ENCODE measurements around the gene ANO7. TPM values are rescaled to one million over a fixed set of nuclear protein-coding genes. Genes with fewer than 3 reads are reported as not detected.
A peak's percentile ranks its signal among the peaks of the same experiment; 100 is the strongest.

Gene ANO7
- polyA plus RNA-seq, 5 donors, result 1.7 to 2.7 (median 2.3) TPM

- no peak for DNase-seq
Observed at GRCh38 chr2:241157841-241158545, 30.5 kb upstream of the ANO7 start.

DNA sequence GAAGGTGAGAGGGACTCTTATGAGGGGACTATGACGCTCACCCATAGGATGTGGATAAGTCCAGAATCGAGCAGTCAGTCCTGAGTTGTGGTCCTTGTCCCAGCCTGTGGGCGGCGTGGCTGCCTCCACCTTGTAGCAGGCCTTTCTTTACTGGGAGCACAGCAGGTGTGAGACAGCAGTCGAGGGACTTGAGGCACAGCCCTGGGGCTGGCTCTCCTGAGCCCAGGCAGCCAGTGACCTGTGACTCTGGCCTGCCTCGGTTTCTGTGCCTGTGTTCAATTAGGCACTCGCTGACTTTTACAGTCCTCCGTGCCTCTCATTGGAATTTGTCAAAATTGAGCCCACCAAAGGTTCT lies 30.0 kb upstream of the ANO7 start:
- no peak for DNase-seq

GRCh38 chr2:241159116-241159515 lies 29.4 kb upstream of the ANO7 start:
- DNase-seq, result no peak

DNA sequence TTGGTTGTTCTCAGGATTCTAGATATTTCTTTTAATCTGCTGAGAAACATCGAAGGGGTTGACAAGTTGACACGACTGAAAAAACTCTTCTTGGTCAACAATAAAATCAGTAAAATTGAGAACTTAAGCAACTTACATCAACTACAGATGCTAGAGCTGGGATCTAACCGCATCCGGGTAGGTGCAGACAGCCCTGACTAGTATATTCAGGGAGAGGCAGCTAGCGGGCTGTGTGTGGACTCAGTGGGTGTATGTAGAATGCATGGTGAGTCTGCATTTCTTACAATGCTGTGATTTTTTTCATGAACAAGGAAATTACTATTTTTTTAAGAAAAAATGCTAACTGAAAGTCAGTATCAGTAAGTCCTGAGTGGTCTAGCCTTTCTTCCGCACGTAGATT lies 28.2 kb upstream of the ANO7 start:
- no peak for DNase-seq

DNA sequence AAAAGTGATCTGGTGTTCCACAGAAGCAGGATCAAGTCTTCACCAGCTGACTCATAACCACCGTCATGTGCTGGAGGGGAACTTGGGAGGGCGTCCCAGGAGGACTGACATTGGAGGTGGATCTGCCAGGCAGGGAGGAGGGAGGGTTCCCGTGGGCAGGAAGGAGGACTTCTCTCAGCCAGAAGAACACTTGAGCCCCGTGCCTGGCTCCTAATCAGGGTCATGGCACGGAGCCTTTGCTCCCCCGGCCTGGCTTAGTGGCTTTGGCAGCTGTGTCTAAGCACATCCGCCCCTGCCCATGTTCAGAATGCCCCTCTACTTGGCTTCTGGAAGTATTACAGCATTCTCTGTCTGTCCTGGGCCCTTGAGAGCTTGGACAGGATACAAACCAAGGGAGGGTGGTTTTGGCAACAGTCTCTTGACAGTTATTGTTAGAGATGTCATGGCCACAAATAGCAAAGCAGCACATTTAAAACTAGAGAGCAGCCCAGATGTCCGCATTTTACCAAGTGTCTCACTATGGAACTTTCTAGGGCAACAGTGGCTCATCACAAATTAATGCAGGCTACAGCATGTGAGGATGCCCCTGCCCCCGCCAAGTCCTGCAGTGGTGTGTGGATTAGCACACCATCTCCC lies 26.7 kb upstream of the ANO7 start:
- DNase-seq, result peak in 1 of 2 donors; percentile 47

DNA sequence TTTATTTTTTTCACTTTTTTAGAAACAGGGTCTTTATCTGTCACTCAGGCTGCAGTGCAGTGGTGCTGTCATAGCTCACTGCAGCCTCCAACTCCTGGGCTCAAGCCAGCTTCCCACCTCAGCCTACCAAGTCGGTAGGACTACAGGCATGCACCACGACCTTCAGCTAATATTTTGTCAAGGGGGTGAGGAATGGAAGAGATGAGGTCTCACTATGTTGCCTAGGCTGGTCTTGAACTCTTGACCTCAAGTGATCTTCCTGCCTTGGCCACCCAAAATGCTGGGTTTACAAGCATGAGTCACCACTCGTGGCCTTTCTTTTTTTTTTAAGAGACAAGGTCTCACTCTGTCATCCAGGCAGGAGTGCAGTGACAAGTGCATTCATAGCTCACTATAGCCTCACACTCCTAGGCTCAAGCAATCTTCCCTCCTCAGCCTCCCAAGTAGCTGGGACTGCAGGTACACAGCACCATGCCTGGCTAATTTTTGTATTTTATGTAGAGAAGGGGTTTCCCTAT lies 24.8 kb upstream of the ANO7 start:
- DNase-seq, result no peak

GRCh38 chr2:241168366-241168765 lies 20.1 kb upstream of the ANO7 start:
- DNase-seq, result no peak

DNA sequence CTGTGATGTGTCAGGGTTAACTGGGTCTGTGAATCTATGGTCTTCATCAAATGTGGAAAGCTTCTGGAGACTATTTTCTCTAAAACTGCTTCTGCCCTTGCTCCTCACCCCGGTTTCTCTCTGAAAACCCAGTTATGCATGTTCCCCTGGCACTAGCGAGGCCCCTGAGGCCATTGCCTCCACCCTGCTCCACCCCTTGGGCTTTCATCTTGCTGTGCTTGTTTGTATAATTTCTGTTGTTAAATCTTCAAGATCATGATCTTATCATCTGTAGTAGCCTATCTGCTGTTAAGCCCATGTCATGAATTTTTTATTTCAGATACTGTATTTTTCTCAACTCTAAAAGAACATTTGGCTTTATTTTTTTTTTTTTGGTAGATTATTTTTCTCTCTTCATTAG lies 14.9 kb upstream of the ANO7 start:
- no peak for DNase-seq

- DNase-seq, result no peak
Observed at GRCh38 chr2:241177526-241178334, 10.7 kb upstream of the ANO7 start.

GRCh38 chr2:241178961-241179360 lies 9.5 kb upstream of the ANO7 start:
- DNase-seq, result peak; percentile 32 to 39

DNA sequence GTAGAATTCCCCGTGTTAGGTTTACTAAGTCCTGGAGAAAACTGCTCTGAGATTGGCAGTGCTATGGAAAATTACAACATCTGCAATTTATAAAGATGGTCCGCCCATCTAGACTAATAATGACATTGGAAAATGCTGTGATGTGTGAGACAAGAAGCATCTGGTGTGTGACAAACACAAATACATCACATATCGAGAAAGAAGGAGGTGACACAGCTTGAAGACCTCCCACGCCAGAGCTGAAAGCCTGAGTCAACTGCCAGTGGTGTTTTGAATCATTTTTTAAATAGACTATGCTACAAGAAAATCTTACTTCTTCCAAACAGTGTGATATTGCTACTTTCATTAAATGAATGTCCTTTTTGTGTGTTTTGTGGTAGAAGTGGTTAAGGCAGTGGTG lies 8.6 kb upstream of the ANO7 start:
- peak; percentile 11 to 60 for DNase-seq

- DNase-seq, result no peak
Observed at GRCh38 chr2:241180495-241180894, 8.0 kb upstream of the ANO7 start.

GRCh38 chr2:241182126-241182525 lies 6.4 kb upstream of the ANO7 start:
- DNase-seq, result no peak

GRCh38 chr2:241182531-241183133 lies 5.8 kb upstream of the ANO7 start:
- no peak for DNase-seq

DNA sequence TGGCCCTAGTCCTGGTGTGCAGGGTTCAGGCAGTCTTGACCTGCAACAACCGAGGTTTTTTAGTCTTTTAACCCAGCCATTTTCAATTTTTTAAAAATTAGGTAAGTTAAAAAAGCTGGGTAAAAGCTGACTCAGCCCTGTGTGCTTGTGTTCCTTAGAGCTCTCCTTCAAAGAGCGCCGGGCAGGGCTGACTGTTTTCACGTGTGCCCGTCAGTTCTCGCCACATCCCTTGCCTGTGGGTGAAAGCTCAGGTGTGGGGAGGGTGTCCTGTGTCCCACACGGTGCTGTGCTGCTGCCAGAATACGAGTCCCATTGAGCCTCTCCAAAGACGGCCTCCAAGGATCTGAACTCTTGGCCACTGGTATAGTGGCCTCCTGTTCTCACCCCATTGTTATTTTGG lies 5.3 kb upstream of the ANO7 start:
- DNase-seq, result no peak

- DNase-seq, result no peak
Observed at GRCh38 chr2:241184901-241185300, 3.6 kb upstream of the ANO7 start.

- no peak for DNase-seq
Observed at GRCh38 chr2:241185961-241186360, 2.5 kb upstream of the ANO7 start.

GRCh38 chr2:241187101-241187917 lies 1.2 kb upstream of the ANO7 start:
- DNase-seq, result no peak

- DNase-seq, result no peak
Observed at GRCh38 chr2:241187918-241188234, 601 bp upstream of the ANO7 start.

GRCh38 chr2:241189093-241189855 lies 797 bp downstream of the ANO7 start:
- DNase-seq, result no peak

DNA sequence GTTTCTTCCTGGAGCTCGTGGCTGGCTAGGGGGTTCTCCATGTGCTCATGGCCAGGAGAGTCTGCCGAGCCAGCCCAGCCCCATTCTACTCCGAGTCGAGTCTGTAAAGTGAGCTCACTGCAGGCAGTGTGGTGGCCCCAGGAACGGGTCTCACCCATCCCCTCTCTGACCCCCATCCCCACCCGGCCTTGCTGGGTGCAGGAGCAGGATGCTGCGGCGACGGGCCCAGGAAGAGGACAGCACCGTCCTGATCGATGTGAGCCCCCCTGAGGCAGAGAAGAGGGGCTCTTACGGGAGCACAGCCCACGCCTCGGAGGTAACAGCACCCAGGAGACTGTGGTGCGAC lies 1.4 kb downstream of the ANO7 start:
- DNase-seq, result no peak
